ENCODE measurements around the gene ABHD12B.

GRCh38 chr14:50892255-50892654 is 20.4 kb downstream of the ABHD12B start:
- no peak for TF ChIP-seq CTCF (IDR thresholded peaks at IDR 0.05; ENCODE audit: insufficient read depth, low read depth, low read length)
- no peak for TF ChIP-seq EZH2 (IDR thresholded peaks at IDR 0.05; ENCODE audit: insufficient read depth, low read length)
